ENCODE data around the gene GABPB1. TPM values are rescaled to one million over a fixed set of nuclear protein-coding genes. Genes with fewer than 3 reads are reported as not detected.

GABPB1 gene
- total and polyA plus RNA-seq, 8 donors: 4.1 to 94.6 (median 9.5) TPM

- TF ChIP-seq POLR2AphosphoS5 (IDR thresholded peaks at IDR 0.05) (no peak), CTCF (IDR thresholded peaks at IDR 0.05) (no peak), POLR2A (IDR thresholded peaks at IDR 0.05) (no peak), EP300 (IDR thresholded peaks at IDR 0.05) (no peak)
- no peak within 1 kb of the TSS for H3K27ac ChIP-seq
- WGBS, 5 donors: 46 to 61% (median 58%) methylated on average over 9 of the region's 9 CpGs
- H3K4me3 ChIP-seq: no peak within 1 kb of the TSS
- no peaks in the 10 kb centered on the region for H3K36me3 ChIP-seq
- DNase-seq: no peak
- intact Hi-C loops (cut with DNase I; ENCODE audit: low total_unique reads): no loop called here
- peaks cover 0 to 7% (median 0%) of the 10 kb centered on the region in 3 donors for H3K27me3 ChIP-seq
- no peaks in the 10 kb centered on the region for H3K9me3 ChIP-seq
- H3K4me1 ChIP-seq: no peaks in the 10 kb centered on the region
Observed at GRCh38 chr15:50265620-50266019, 89.4 kb downstream of the GABPB1 start, which contains the start of gene HDC. Gene HDC (minus strand): TSS chr15:50265726. CDS start chr15:50265623, 103 bp downstream.

GRCh38 chr15:50262533-50262932, 92.5 kb downstream of the GABPB1 start:
- no peaks in the 10 kb centered on the region for H3K4me1 ChIP-seq
- 60 to 73% (median 66%) methylated on average over 4 of the region's 4 CpGs for WGBS, 5 donors
- peak in 1 of 2 donors; percentile 27 for DNase-seq
- no peak overlapping the region for H3K27ac ChIP-seq
- intact Hi-C loops (cut with DNase I; ENCODE audit: low total_unique reads): no loop called here
- H3K4me3 ChIP-seq: no peak overlapping the region
- no peak for TF ChIP-seq EP300 (IDR thresholded peaks at IDR 0.05)
- no peak for TF ChIP-seq POLR2A (IDR thresholded peaks at IDR 0.05)
- TF ChIP-seq POLR2AphosphoS5 (IDR thresholded peaks at IDR 0.05): no peak
- TF ChIP-seq CTCF (IDR thresholded peaks at IDR 0.05): no peak
- H3K27me3 ChIP-seq: peaks cover 0 to 7% (median 0%) of the 10 kb centered on the region in 3 donors
- H3K9me3 ChIP-seq: no peaks in the 10 kb centered on the region
- no peaks in the 10 kb centered on the region for H3K36me3 ChIP-seq

- TF ChIP-seq EP300 (IDR thresholded peaks at IDR 0.05): no peak
- no peak for TF ChIP-seq POLR2AphosphoS5 (IDR thresholded peaks at IDR 0.05)
- no peak for TF ChIP-seq POLR2A (IDR thresholded peaks at IDR 0.05)
- TF ChIP-seq CTCF (IDR thresholded peaks at IDR 0.05): no peak
- no peaks in the 10 kb centered on the region for H3K4me1 ChIP-seq
- peaks cover 0 to 7% (median 0%) of the 10 kb centered on the region in 3 donors for H3K27me3 ChIP-seq
- 82 to 92% (median 85%) methylated on average over 3 of the region's 3 CpGs for WGBS, 5 donors
- no peak overlapping the region for H3K4me3 ChIP-seq
- H3K36me3 ChIP-seq: no peaks in the 10 kb centered on the region
- intact Hi-C loops (cut with DNase I; ENCODE audit: low total_unique reads): no loop called here
- no peak for DNase-seq
- H3K27ac ChIP-seq: no peak overlapping the region
- H3K9me3 ChIP-seq: no peaks in the 10 kb centered on the region
Observed at GRCh38 chr15:50261981-50262380, 93.0 kb downstream of the GABPB1 start.

GRCh38 chr15:50260969-50261496, 94.0 kb downstream of the GABPB1 start:
- WGBS, 5 donors: 22 to 64% (median 41%) methylated on average over 2 of the region's 2 CpGs
- no peaks in the 10 kb centered on the region for H3K9me3 ChIP-seq
- TF ChIP-seq EP300 (IDR thresholded peaks at IDR 0.05) (no peak), POLR2A (IDR thresholded peaks at IDR 0.05) (no peak), CTCF (IDR thresholded peaks at IDR 0.05) (no peak), POLR2AphosphoS5 (IDR thresholded peaks at IDR 0.05) (no peak)
- H3K36me3 ChIP-seq: no peaks in the 10 kb centered on the region
- H3K27me3 ChIP-seq: peaks cover 0 to 7% (median 0%) of the 10 kb centered on the region in 3 donors
- H3K4me3 ChIP-seq: no peak overlapping the region
- no peak overlapping the region for H3K27ac ChIP-seq
- intact Hi-C loops (cut with DNase I; ENCODE audit: low total_unique reads): no loop called here
- H3K4me1 ChIP-seq: no peaks in the 10 kb centered on the region
- DNase-seq: no peak

All from stomach (tissue), 9 donors.